NCI-H1092 treated with DMSO at 0.1 percent for 48 hours (cell line): ENCODE data around the gene CC2D2B.
"Not testable (repeated sequence)": the region's sequence is repeated elsewhere in the genome, so short reads cannot be mapped to it uniquely, and the experiment has no call there.

Experiments used
- DNase-seq: peaks from one replicate; lab custom pipeline; 2025; lab: John Stamatoyannopoulos, UW

The CC2D2B gene

DNA sequence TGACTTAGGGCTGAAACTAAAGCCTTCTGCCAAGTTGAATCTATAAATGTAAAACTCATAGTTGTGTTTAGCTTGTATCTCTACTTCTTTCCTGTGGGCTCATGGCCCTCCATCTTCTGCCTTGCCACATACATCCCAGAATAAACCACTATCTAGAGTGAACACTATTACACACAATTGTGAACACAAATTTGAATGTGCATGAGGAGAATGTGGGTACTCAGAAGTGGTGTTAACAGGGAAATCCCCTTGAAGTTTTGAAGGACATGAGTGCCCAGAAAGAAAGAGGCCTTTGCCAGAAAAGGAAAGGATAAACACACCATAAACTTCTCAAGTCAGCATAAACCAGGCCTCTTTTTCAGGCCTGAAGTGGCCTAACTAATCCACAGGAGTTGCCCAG lies 115.4 kb downstream of the CC2D2B start:
- DNase-seq: no peak

GRCh38 chr10:96025566-96025965 lies 117.8 kb downstream of the CC2D2B start:
- DNase-seq: no peak

DNA sequence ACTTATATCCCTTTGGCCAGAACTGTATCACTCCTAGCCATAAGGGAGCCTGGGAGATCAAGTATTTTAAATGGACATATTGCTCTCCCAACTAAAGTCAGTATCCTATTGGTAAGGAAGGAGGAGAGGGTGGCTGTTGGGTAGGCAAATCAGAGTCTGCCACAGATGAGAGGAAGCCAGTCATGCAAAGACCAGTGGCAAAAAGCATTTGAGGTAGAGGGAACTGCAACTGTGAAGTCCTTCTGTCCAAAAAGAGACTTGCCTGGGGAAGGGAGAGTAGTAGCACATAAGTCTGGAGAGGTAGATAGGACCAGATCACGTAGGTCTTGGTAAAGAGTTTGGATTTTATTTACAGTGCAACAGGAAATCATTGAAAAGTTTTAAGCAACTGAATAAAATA lies 126.8 kb downstream of the CC2D2B start:
- DNase-seq: no peak

- DNase-seq: no peak
Measured at GRCh38 chr10:96038476-96039387, 131.0 kb downstream of the CC2D2B start.

DNA sequence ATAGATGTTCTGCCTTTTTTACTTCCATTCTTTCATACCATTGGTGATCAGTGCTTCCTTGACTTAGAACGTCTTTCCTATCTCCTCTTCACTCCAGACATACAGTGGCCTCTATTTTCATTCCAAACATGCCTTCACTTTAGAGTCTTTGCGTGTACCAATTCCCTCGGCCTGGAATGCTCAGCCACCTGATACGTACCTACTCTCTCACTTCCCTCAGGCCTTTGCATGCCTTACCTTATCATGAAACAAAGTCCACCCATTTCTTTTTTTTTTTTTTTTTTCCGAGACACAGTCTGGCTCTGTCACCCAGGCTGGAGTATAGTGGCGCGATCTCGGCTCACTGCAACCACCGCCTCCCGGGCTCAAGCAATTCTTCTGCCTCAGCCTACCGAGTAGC lies 133.4 kb downstream of the CC2D2B start:
- DNase-seq: no peak

- DNase-seq: peak; percentile 79
Measured at GRCh38 chr10:96043033-96043892, 135.5 kb downstream of the CC2D2B start, which contains the start of gene CCNJ. Gene CCNJ (plus strand): TSS chr10:96043583. CDS start chr10:96044394, 811 bp downstream.

DNA sequence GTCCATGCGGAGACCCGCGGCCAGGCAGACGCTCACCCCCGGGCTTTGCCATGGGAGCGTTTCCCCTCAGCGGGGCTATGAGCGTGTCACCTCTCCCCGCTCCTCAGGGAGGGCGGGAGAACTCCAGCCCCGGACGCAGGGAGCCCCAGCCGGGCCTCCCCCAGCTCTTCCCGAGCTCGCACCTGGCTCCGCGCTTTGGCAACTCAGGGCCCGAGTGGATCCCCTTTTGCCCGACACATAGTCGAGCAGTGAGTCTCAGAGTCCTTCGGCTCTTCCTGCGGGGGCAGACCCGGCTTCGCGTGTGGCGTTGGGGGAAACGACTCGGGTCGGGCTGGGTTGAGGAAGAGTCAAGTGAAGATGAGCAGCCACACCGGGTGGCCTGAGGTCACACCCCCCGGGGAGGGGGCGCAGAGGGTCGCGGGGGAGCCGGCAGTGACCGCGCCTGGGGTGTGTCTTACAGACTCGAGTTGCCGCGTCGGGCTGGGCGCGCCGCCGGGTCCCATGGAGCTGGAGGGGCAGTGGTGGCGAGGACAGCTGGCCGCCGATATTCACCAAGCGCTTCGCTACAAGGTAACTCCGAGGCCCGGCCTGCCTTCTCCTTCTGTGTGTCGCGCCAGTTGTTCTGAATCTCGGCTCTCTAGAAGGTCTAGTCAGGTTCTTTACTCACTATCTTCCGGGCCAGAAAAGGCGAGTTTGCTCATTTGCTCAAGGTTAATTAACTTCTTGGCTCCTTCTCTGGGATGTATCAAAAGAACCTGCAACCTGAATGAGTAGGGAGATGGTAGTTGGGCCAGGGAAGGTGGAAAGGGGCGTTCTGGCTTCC lies 136.3 kb downstream of the CC2D2B start:
- DNase-seq: peak; percentile 27

DNA sequence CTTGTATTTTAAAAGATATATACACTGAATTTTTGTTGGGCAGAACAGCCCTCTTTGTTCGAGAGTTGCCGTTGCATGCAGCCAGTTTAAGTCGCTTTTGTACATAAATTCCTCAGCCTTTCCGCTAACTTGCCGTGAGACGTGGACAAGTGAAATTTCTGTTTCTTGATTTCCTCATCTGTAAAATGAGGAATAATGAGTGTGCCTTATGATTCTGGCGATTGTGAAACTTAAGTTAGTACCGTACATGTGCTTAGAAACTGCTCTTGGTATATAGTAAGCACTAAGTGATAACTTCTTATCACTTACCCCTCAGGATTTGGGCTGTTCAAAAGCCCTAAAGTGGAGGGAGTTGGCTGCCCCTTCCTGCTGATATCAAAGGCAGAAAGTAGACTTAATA lies 137.0 kb downstream of the CC2D2B start:
- no peak for DNase-seq

DNA sequence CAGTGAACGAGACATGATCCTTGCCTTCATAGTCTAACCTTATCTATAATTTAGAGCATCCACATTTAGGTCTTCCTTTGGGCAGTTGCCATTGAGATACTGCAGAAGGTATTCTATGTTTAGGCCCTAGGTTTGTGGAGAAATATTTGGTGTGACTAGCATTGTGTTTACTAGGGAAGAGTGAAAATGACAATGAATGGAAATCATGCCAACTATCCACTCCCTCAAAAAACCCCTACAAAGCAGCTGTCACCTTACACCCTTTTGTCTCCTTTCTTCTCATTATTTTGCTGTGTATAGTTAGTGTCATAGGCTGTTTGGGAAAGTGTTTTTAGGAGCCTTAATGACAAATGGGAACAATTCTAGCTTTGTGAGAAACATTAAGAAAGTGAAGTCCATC lies 138.8 kb downstream of the CC2D2B start:
- DNase-seq: no peak

DNA sequence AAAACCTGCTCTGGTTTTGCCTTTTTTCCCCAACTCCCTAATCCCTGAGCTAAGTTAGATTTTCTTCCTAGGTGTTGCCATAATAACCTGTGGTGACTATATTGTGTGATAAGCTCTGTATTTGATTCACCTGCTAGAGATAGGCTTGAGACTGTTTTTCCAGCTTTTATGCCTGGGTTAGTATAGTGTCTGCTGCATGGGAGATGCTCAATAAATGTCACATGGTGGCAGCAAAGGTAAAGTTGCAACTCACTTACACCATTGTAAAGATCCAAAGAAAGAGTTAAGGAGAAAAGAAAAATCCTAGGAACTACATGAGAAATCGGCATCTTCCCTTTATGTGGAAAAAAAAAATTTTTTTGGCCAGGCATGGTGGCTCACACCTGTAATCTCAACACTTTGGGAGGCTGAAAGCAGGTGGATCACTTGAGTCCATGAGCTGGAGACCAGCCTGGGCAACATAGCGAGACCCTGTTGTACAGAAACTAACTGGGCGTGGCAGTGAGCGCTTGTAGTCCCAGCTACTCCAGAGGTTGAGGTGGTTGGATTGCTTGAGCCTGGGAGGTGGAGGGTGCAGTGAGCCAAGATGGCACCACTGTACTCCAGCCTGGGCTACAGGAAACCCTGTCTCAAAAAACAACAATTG lies 139.4 kb downstream of the CC2D2B start:
- DNase-seq: no peak

- not testable (repeated sequence) for DNase-seq
Measured at GRCh38 chr10:96047925-96048324, 140.2 kb downstream of the CC2D2B start.

- DNase-seq: no peak
Measured at GRCh38 chr10:96049340-96049739, 141.6 kb downstream of the CC2D2B start.

DNA sequence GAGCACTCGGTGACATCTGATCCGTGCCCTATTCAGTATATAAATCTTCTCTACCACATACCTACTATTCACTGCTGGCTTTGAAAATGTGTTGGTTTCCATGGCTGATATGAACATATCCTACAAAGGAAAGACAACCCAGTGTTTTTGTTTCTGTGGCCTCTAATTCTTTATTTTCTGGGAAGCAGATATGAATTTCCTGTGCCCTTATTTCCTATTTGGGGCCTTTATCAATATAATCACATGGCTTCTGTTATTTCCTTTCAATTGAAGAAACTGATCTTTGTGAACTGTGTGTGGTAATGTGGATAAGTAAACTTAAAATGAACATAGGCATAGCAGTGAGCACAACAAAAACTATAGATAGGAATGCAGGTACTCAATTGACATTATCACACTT lies 146.2 kb downstream of the CC2D2B start:
- no peak for DNase-seq

DNA sequence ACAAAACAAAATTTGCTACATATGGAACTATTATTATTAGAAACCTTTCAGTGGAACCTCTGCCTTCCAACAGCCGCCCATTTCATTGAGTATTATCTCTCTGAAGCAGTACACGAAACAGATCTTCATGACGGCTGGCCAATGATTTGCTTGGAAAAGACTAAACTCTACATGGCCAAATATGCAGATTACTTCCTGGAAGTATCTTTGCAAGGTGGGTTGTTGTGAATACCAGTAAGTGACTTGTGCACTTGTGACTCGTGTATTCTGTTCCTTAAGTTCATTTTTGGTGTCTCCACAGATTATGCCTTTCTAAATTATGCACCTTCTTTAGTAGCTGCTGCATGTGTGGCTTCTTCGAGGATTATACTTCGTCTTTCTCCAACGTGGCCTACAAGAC lies 149.0 kb downstream of the CC2D2B start:
- no peak for DNase-seq

GRCh38 chr10:96061232-96061631 lies 153.5 kb downstream of the CC2D2B start:
- DNase-seq: no peak

GRCh38 chr10:96072674-96073073 lies 164.9 kb downstream of the CC2D2B start:
- no peak for DNase-seq

DNA sequence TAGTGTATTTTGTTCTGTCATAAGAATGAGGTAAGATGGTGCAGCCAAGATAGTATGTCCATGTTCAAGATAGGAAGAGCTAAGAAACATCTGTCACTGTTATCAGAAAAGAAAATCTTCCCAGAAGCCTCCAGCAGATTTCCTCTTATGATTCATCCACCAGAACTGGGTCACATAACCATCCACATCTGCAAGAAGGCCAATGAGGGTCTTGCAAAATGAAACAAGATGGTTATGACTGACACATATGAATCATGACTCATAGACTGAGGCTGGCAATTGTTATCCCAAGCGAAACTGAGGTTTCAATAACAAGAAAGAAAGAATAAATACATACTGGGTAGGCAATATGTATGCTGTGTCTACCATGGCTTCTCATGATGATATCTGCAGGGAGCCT lies 165.9 kb downstream of the CC2D2B start:
- no peak for DNase-seq

DNA sequence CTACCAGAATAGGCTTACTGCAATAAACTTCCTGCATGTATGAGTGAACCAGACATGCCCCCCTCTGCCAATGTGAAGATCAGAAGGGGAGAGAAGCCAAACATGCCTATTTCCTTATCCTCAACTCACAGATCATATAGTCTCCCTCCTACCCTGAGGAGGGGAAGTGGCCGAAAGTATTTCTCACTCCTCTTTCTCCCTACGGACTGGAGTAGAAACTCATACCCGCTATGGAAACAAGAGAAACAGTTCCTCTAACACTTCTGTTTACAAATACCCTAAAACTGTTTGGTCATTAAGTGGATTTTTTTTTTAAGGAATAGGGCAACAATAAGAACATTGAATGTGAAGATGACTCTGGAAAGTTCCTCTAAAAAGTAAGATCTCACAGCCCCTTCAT lies 167.0 kb downstream of the CC2D2B start:
- no peak for DNase-seq

DNA sequence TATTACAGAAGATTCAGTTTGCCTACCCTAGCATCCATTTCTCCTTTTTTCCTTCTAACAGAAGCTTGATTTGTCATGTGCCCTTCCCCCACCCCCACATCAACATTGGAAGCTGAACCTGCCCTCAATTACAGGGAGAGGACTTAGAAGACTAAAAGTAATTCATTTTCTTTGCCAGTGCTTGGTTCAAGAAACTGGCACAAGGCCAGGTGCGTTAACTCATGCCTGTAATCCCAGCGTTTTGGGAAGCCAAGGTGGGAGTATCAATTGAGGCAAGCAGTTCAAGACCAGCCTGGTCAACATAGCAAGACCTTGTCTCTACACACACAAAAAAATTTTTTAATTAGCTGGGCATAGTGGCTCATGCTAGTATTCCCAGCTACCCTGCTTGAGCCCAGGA lies 168.2 kb downstream of the CC2D2B start:
- DNase-seq: no peak

DNA sequence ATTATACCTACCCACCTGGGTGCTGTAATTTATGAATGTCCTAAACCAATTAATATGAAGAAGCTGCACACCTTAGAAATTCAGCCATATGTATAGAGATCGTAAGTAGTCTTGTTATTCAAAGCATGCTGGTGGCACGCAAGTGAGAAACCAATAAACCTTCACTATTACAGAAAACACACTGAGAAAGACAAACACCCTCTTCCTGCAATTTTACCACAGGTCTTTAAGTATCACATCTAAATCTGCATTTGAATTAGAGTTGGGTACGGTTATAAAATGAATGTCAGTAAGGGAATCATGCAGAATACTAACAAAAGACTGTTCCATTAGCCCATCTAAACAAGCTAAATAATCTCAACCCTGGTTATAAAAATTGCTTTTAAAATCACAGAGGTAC lies 169.4 kb downstream of the CC2D2B start:
- DNase-seq: no peak

DNA sequence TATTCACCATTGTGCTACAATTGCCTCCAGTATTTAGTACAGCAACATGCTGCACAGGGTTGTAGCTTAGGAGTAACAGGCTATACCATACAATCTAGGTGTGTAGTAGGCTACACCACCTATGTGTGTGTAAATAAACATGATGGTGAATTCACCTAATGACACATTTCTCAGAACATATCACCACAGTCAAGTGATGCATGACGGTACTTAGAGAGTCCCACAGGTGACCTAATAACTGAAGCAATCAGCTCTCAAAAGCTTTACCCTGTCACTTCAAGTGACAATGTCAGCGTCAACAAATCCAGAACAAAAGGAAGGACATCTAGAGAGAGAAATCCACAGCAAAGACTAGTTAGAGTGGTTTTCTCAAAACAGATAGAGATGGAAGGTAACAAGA lies 174.4 kb downstream of the CC2D2B start:
- DNase-seq: no peak
